GM21825 (cell line): ENCODE data around the gene CCDC6.
"Not testable (repeated sequence)": the region's sequence is repeated elsewhere in the genome, so short reads cannot be mapped to it uniquely, and the experiment has no call there.

Experiments used
- ATAC-seq: cut with Tn5 transposase; IDR thresholded peaks from one replicate; pipeline ENCODE4 v1.9.1; 2021; ENCODE audit warnings: mild to moderate bottlenecking, moderate library complexity; ENCODE audit not compliant: unreplicated experiment

The CCDC6 gene

DNA sequence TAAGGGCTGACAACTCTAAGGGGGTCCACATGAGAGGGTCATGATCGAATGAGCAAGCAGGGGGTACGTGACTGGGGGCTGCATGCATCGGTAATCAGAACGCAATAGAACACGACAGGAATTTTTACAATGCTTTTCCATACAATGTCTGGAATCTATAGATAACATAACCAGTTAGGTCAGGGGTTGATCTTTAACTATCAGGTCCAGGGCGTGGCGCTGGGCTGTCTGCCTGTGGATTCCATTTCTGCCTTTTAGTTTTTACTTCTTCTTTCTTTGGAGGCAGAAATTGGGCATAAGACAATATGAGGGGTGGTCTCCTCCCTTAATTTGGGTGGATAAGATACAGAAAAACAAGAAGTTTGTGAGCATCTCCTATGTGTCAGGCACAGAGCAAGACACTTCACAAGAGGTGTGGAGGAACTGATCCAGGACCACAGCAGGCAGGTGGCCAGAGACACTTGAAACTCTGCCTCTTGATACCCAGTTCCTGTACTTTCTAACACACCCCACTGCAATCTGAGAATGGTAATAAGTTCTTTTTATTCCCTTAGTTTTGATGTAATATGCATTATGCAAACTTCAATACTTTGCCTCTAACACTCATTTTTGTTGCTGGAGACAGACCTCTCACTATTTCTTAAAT is 135.1 kb downstream of the CCDC6 start:
- no peak for ATAC-seq

DNA sequence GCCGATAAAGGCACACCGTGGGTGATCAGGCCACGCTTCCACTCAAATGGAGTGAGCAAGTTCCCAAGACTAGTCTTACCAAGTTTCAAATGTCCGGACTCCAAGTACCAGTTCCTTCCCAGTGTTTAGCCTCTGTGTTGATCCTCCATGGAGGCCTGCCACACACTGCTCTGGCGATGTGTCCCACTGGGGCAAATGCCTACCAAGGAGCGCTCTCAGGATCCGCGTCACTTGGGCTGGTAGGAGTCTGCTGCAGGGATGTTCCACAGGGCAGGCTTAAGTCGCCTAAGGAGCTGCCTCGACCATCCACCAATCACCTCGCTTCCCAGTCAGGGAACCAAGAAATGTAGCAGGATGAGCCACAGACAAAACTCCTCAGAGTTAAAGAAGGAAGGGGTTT is 135.7 kb downstream of the CCDC6 start:
- no peak for ATAC-seq

DNA sequence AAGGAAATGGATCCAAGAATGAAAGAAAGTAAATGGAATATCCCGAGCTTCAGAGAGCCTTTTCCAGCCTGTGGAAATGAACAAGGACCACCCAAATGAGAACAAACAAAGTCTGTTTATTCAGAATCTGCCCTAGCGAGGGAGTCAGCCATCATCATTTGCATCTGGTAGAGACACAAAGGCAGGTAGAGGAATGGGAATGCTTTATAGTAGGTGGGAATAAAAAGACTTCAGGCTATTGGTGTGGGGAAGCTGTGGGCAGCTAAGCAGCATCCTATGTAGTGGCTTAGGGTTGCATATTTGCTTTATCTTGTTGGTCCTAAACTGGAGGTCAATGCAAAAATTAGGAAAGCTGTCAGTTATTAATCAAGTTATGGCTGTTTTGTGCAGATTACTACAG is 143.9 kb downstream of the CCDC6 start:
- ATAC-seq: no peak

DNA sequence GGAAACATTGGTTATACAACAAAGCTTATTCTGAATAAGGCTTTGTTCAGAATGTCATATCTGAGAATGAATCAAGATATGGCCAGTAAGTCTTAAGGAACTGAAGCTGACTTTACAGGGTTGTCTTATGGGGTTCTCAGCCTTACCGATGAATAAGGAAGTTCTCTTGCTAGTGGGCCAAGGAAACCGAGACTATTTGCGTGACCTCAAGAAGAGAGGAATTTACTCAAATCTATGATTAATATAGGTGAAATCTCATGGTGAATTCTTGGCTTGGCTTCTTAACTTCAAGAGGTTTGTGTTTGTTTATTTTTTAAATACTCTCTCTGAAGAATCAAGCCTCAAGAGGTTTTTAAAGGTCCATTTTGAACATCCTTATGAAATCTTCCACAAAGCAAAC is 148.4 kb downstream of the CCDC6 start:
- ATAC-seq: no peak

DNA sequence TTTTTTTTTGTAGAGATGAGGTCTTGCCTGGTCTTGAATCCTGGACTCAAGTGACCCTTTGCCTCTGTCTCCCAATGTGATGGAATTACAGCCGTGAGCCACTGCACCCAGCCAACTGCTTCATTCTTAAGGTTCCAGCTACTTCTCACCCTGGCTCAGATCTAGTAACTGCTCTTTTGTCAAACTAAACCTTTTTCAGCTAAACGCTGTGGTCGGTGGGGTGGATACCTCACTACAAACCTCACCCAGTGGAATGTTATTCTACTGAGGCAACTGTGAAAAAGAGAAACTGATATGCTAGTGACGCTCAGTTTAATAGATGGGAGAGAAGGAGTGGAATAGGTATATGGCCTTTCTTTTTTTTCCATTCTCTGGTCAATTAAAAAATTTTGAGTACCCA is 151.4 kb downstream of the CCDC6 start:
- ATAC-seq: no peak

DNA sequence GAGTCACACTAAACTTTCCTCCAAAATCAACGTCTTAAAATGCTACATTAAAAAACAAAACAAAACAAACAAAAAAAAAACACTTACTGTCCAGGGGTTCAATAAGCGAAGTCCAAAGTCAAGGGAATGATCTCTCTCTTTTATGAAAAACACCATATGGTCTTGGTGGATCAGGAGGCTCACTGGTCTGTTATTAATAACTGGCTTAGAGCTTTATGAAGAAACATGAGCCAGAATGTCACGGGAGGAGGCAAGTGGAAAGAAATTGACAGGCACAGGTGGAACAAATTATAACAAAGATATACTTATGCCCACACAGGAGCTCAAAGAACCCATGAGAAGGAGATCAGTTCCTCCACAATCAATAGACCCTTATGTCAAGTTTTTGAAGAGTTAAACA is 153.1 kb downstream of the CCDC6 start, which contains the start of gene MRLN:
MRLN (minus strand) TSS at position 189 of the 400 bp plus-strand sequence.
- no peak for ATAC-seq

- no peak for ATAC-seq
Measured at GRCh38 chr10:59752278-59752940, 153.9 kb downstream of the CCDC6 start.

DNA sequence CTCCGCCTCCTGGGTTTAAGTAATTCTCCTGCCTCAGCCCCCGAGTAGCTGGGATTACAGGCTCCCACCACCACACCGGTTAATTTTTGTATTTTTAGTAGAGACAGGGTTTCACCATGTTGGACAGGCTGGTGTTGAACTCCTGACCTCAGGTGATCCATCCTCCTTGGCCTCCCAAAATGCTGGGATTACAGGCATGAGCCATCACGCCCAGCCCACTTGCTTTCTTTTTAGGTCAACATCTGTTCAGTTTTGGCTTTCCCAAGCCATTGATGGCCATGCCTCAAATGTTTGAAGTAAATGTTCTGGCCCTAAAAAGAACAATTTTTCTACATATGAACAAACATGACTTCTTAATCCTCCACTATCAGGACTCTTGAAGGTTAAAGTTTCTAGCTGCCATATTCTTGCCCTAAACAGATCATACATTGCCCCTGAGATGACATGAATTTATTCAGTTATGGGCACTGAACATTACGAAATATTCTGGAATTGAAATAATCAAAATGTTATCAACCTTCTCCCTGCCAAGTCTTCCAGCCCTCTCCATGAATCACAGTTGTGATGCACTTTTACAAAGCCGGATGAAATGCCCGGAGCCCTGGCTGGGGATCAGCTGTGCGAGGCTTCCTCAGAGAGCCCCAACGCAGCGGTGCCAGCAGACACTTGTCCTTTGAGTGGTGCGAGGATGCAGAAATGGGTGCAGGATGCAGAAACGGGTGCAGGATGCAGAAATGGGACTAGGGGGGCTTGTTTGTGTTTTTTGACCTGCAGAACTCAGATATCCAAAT is 156.0 kb downstream of the CCDC6 start:
- ATAC-seq: no peak

GRCh38 chr10:59748834-59749233 is 157.5 kb downstream of the CCDC6 start:
- peak; percentile 38 for ATAC-seq

GRCh38 chr10:59745163-59745650 is 161.1 kb downstream of the CCDC6 start:
- ATAC-seq: no peak

DNA sequence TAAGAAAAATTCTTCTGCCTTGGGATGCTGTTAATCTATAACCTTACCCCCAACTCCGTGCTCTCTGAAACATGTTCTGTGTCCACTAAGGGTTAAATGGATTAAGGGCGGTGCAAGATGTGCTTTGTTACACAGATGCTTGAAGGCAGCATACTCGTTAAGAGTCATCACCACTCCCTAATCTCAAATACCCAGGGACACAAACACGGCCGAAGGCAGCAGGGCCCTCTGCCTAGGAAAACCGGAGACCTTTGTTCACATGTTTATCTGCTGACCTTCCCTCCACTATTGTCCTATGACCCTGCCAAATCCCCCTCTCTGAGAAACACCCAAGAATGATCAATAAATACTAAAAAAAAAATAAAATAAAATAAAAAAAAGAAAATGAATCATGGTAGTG is 161.6 kb downstream of the CCDC6 start:
- ATAC-seq: not testable (repeated sequence)

DNA sequence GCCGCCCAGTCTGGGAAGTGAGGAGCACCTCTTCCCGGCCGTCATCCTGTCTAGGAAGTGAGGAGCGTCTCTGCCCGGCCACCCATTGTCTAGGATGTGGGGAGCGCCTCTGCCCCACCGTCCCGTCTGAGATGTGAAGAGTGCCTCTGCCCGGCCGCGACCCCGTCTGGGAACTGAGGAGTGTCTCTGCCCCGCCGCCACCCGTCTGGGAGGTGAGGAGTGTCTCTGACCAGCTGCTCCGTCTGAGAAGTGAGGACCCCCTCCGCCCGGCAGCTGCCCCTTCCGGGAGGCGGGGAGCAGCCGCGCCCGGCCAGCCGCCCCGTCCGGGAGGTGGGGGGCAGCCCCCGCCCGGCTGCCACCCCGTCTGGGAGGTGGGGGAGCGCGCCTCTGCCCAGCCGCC is 162.2 kb downstream of the CCDC6 start:
- ATAC-seq: not testable (repeated sequence)

- ATAC-seq: no peak
Measured at GRCh38 chr10:59741583-59741982, 164.8 kb downstream of the CCDC6 start.

- no peak for ATAC-seq
Measured at GRCh38 chr10:59741048-59741447, 165.3 kb downstream of the CCDC6 start.
